Mesothelial cell of epicardium (in vitro differentiated cells): ENCODE data around the gene CXCR6. TPM values are rescaled to one million over a fixed set of nuclear protein-coding genes. Genes with fewer than 3 reads are reported as not detected.

Source experiments
- DNase-seq, 2 experiments: peaks; one replicate each; pipeline ENCODE4 v3.0.0; 2021; ENCODE audit warnings: low spot score in 2 of 2; ENCODE audit not compliant: unreplicated experiment in 2 of 2
- H3K27ac Mint-ChIP-seq: 2 replicates; pipeline ENCODE4 v1.8.0; 2021; ENCODE audit warnings: mixed read lengths
- H3K27me3 Mint-ChIP-seq: 2 replicates; pipeline ENCODE4 v1.8.0; 2021; ENCODE audit warnings: low read depth, mixed read lengths
- H3K36me3 Mint-ChIP-seq: 2 replicates; pipeline ENCODE4 v1.8.0; 2021; ENCODE audit warnings: mixed read lengths
- H3K4me1 Mint-ChIP-seq: 2 replicates; pipeline ENCODE4 v1.8.0; 2021; ENCODE audit warnings: mixed read lengths
- H3K4me3 Mint-ChIP-seq: 2 replicates; pipeline ENCODE4 v1.8.0; 2021; ENCODE audit warnings: mild to moderate bottlenecking, moderate library complexity, mixed read lengths
- H3K9me3 Mint-ChIP-seq: 2 replicates; pipeline ENCODE4 v1.8.0; 2021; ENCODE audit warnings: mixed read lengths
- CTCF ChIP-seq: fragments of 200-600 bp; sonication (generic); IDR thresholded peaks from one replicate; pipeline ENCODE4 v1.5.0; 2021; ENCODE audit warnings: antibody characterized with exemption; ENCODE audit not compliant: unreplicated experiment
- total RNA-seq: library from RNA; stranded (reverse); gene quantifications from 3 replicates; pipeline ENCODE4 v1.2.1, GENCODE V29; 2021

Gene CXCR6
- total RNA-seq, 1 donor from 2014 or later: not detected

GRCh38 chr3:45940004-45940780 lies 3.1 kb upstream of the CXCR6 start:
- TF ChIP-seq CTCF: no peak
- DNase-seq: no peak
- Mint-ChIP-seq H3K36me3 (peaks cover 22% of the 10 kb centered on the region), H3K27ac (no peak overlapping the region), H3K9me3 (peaks cover 11% of the 10 kb centered on the region), H3K4me1 (peaks cover 19% of the 10 kb centered on the region), H3K27me3 (no peaks in the 10 kb centered on the region), H3K4me3 (no peak overlapping the region)

- no peak for TF ChIP-seq CTCF
- H3K4me3 Mint-ChIP-seq: no peak overlapping the region
- peaks cover 17% of the 10 kb centered on the region for H3K36me3 Mint-ChIP-seq
- peaks cover 8% of the 10 kb centered on the region for H3K9me3 Mint-ChIP-seq
- H3K4me1 Mint-ChIP-seq: peaks cover 19% of the 10 kb centered on the region
- H3K27me3 Mint-ChIP-seq: no peaks in the 10 kb centered on the region
- H3K27ac Mint-ChIP-seq: no peak overlapping the region
- DNase-seq: no peak
These were observed 2.4 kb upstream of the CXCR6 start for GRCh38 chr3:45940781-45941365.

GRCh38 chr3:45942051-45942825 lies 1.0 kb upstream of the CXCR6 start:
- no peak for DNase-seq
- peaks cover 8% of the 10 kb centered on the region for H3K9me3 Mint-ChIP-seq
- peaks cover 26% of the 10 kb centered on the region for H3K36me3 Mint-ChIP-seq
- H3K27me3 Mint-ChIP-seq: no peaks in the 10 kb centered on the region
- H3K4me1 Mint-ChIP-seq: peaks cover 19% of the 10 kb centered on the region
- H3K4me3 Mint-ChIP-seq: no peak overlapping the region
- no peak for TF ChIP-seq CTCF
- H3K27ac Mint-ChIP-seq: no peak overlapping the region

- H3K36me3 Mint-ChIP-seq: peaks cover 40% of the 10 kb centered on the region
These were observed 1.8 kb downstream of the CXCR6 start for GRCh38 chr3:45944830-45945620.

More at GRCh38 chr3:45944830-45945620, 1.8 kb downstream of the CXCR6 start:
- Mint-ChIP-seq H3K27me3 (no peaks in the 10 kb centered on the region), H3K27ac (no peak overlapping the region), H3K9me3 (peaks cover 8% of the 10 kb centered on the region), H3K4me3 (no peak overlapping the region), H3K4me1 (peaks cover 7% of the 10 kb centered on the region)
- no peak for TF ChIP-seq CTCF
- no peak for DNase-seq
